Measurements from ENCODE around the gene ELMO3.

ELMO3 gene

DNA sequence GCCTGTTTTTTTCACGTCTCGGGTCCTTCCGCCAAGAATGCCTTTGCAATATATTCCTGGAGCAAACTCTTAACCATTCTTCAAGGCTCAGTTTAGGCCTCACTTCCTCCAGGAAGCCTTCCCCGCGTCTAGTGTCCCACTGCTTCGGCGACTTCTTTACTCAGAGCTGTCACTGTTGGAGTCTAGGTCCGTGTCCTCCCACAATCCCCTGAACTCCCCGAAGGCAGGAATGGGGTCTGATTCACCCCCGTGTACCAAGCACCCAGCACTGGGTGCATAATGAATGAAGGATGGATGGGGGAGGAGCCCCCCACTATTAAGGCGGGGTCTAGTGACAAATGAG lies 15.7 kb upstream of the ELMO3 start:
- DNase-seq, result no peak

- peak; percentile 87 for DNase-seq
Observed at GRCh38 chr16:67183627-67184452, 15.1 kb upstream of the ELMO3 start, which contains the start of gene MATCAP1. Gene MATCAP1, minus strand, starts transcription at chr16:67183963. Its CDS starts 3,353 bp downstream, at chr16:67180610.

DNA sequence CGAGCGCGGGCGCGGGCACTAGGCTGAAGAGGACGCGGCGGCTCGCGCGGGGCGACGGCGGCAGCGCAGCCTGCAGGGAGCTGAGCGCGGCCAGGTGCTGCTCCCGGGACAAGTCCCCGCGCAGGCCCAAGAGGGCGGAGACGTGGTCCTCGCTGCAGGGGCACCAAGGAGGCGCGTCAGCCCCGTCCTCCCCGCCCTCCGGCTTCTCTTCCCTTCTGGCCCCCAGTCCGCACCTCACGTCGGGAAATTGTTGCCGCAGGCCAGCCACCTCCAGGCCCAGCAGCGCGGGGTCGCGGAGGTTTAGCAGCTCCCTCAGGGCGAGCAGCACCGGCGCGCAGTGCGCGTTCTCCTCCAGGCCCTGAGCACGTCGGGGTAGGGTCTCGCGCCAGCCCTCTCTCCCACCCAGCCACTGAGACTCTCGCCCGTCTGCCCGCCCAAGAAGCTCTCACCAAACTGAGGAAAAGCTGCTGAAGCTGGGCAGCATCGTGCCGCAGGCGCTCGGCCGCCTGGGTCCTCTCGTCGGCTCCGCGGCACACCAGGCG lies 14.4 kb upstream of the ELMO3 start:
- no peak for DNase-seq

DNA sequence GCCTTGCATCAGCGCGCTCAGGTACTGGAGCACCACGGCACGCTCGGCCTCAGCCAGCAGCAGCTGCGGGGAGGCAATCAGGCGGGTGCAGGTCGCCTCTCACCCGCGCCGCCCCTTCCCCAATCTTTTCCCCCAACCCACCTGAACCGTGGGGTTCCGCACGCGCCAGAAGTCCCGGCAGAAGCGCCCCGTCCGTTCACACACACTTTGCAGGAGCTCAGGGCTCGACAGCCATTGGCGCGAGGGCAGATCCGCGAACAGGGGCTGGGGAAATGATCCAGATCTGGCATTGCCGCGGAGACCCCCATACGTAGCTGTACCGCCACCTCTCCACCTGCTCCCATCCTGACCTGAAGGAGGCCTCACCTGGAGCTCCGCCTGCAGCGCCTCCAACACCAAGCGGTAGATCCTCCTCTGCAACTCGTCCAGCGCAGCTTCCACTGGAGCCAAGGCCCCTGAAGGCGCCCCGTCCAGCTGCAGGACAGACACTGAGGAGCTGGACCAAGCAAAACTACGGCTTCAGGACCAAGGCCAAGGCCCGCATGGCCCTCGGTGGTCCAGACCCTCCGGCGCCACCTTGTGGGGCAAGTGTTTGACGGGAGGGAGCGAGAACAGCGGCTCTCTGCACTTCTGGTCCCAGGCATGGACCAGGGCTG lies 13.8 kb upstream of the ELMO3 start:
- peak; percentile 83 for DNase-seq

GRCh38 chr16:67185651-67186134 lies 13.2 kb upstream of the ELMO3 start:
- no peak for DNase-seq

GRCh38 chr16:67186550-67186950 lies 12.4 kb upstream of the ELMO3 start:
- no peak for DNase-seq

- DNase-seq, result no peak
Observed at GRCh38 chr16:67187175-67187890, 11.6 kb upstream of the ELMO3 start.

DNA sequence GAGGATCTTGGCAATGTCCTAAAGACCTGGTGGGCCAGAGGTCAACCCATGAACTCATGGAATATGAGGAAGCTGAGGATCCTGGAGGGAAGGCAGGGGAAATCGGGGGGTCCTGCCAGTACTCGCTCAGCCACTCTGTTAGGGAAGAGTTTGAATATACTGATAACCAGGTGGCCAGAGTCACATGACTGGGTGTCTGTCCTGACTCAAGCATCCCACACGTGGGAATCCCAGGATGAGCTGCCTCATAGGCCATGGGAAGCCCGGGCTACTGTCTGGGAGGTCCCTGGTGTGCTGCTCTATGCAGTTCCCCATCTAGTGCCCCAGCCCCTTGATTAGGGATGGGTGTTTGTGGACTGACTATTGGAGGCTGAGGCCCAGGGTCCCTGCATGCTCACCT lies 10.6 kb upstream of the ELMO3 start:
- no peak for DNase-seq

GRCh38 chr16:67188798-67189197 lies 10.1 kb upstream of the ELMO3 start:
- no peak for DNase-seq

DNA sequence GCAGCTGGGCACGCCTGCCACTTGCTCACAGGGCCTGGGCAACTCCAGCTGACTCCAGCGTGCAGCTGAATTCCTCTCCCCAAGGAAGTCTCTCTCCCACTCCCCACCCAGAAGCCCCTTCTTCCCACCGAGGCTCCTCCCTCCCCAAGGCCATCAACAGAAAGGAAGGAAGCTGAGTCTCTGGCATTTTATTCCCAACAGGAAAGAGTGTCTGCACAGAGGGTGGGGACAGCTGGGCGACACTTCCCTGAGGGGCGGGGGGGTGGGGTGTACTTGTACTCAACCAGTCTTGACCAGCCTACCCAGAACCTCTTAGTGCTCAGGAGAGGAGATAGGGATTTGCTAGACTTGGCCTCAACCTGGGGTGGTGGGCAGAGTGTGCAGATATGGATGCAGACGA lies 8.9 kb upstream of the ELMO3 start, which contains the start of gene EXOC3L1:
EXOC3L1 (minus strand) TSS at position 96 of the 400 bp plus-strand sequence. CDS start 460 bp downstream, outside the sequence.
- no peak for DNase-seq

DNA sequence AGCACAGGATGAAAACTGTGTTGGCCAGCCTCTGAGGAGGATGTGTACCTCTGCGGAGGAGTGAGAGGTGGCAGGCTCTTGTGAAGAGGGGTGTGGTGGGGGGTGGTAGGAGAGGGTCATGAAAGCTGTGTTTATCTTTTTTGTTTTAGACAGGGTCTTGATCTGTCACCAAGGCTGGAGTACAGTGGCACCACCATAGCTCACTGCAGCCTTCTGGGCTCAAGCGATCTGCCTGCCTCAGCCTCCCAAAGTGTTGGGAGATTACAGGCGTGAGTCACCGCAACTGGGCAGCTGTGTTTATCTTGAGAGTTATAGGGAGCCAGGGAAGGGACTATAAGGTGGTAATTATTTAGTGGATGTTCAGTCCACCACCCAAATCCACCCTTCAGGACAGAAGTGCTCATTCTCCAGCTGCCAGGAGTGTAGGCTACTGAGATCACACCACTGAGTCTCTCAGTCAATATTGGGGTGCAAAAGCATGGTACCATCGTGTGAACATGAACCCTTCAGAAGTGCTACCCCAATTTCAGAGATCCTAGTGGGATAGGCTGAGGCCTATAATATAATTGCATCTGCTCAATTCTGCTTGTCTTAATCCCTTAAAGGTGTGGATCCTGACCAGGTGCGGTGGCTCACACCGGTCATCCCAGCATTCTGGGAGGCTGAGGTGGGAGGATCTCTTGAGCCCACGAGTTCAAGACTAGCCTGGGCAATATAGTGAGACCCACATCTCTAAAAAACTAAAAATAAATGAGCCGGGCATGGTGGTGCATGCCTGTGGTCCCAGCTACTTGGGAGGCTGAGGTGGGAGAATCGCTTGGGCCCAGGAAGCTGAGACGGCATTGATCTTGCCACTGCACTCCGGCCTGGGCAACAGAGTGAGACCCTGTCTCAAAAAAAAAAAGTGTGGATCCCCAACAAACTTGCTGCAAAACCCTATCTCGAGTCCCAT lies 8.2 kb upstream of the ELMO3 start:
- DNase-seq, result no peak

DNA sequence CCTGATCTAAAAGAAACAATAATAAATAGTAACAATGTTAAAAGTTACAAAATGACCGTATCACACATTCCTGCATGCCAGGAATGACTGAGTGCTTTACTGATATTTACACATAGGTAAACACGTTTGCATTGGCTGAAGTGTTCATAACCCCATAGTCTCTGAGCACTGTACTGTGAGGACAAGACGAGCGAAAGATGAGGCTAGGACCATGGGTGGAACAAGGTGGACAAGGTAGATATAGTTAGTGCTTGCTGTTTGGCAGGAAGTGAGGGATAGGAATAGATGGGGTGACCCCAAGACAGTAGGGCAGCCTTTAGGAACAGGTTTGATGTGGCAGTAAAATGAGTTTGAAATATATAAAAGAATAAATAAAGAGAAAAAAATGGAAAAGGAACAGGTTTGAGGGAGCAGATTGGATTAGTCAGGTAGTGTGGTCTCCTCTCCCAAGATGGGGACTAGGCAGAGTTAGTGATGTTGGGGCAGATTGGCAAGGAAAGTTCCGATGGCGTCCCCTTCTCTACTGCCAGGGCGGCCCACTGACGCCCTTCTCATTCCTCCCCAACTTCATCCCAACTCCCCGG lies 7.4 kb upstream of the ELMO3 start:
- DNase-seq, result no peak

GRCh38 chr16:67191995-67192681 lies 6.8 kb upstream of the ELMO3 start, which contains the start of gene E2F4:
Gene E2F4, plus strand, starts transcription at chr16:67192155. Its CDS starts 73 bp downstream, at chr16:67192228.
- DNase-seq, result peak; percentile 86

- DNase-seq, result no peak
Observed at GRCh38 chr16:67192781-67193361, 6.1 kb upstream of the ELMO3 start.

DNA sequence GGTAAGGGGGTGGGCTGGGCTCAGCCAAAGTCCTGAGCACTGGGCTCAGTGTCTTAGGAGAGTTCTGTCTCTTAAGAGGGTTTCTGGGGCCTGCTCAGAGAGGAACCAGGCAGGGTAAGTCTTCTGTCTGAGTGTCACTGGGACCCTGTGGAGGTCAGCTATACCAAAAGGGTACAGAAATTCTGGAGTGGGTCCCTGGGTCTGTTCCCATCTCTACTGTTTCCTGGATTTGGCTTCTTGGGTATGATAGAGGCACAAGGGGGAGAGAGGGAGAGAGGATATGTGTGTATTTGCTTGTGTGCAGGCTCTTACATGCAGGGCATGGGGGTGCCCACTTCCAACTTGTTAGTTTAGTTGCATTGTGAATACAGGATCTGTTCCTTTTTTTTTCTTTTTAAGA lies 5.4 kb upstream of the ELMO3 start:
- no peak for DNase-seq

DNA sequence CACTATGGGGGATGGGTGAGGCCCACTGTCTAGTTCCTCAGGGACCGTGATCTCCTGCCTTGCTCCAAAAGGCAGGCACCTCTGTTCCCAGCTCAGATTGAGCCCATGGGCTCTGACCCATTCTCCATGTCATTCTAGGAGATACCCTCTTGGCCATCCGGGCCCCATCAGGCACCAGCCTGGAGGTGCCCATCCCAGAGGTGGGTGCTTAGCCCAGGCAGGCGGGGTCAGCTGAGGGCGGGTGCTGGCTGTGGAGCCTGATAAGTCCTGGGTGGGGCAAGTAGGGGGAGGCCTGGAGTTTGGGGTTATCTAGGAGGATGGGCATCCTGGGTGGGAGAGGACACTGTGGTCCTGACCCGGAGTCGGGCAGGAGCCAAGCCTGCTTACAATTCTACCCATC lies 4.7 kb upstream of the ELMO3 start:
- DNase-seq, result no peak

DNA sequence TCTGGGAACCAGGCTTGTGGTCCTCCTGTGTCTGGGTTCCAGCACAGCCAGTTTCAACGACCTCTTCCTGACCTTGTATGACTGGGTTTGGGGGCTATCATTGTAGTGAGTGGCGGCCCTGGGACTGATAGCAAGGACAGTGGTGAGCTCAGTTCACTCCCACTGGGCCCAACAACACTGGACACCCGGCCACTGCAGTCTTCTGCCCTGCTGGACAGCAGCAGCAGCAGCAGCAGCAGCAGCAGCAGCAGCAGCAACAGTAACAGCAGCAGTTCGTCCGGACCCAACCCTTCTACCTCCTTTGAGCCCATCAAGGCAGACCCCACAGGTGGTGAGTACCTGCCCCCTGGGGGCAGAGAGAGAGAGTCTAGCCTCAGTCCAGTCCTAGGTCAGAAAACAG lies 3.3 kb upstream of the ELMO3 start:
- DNase-seq, result no peak

- DNase-seq, result no peak
Observed at GRCh38 chr16:67196881-67197280, 2.0 kb upstream of the ELMO3 start.

- no peak for DNase-seq
Observed at GRCh38 chr16:67197704-67198103, 1.2 kb upstream of the ELMO3 start.

DNA sequence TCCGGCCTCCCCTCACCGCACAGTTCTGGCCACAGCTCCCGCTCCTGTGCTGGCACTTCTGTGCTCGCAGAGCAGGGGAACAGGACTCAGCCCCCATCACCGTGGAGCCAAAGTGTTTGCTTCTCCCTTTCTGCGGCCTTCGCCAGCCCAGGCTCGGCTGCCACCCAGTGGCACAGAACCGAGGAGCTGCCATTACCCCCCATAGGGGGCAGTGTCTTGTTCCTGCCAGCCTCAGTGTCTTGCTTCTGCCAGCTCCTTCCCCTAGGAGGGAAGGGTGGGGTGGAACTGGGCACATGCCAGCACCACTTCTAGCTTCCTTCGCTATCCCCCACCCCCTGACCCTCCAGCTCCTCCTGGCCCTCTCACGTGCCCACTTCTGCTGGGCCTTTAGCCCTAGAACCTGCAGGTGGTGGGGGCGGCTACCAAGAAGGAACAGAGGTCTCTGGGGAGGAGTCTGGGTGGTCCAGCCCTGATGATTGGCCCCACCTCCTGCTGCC lies 645 bp upstream of the ELMO3 start:
- no peak for DNase-seq
